HS-5 (cell line): ENCODE measurements around the gene TEDDM1.

Source experiments
- DNase-seq: peaks from one replicate; pipeline ENCODE4 v3.0.0-alpha.2; 2012; ENCODE audit warnings: low read depth

The TEDDM1 gene

DNA sequence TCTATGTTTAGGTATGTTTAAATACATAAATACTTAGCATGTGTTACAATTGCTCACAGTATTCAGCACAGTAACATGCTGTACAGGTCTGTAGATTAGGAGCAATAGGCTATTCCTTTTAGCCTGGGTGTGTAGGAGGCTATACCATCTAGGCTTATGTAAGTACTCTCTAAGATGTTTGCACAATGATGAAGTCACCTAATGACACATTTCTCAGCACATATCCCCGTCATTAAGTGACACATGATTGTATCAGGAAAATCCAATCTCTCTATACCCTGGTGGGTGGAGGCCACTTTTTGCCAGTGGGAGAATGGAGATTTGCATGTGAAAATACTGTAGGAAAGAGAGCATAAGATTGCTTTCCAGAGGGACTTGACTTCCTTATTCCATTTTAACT lies 5.5 kb upstream of the TEDDM1 start:
- no peak for DNase-seq

- DNase-seq: no peak
These were observed 5.1 kb upstream of the TEDDM1 start for GRCh38 chr1:182405578-182405977.

DNA sequence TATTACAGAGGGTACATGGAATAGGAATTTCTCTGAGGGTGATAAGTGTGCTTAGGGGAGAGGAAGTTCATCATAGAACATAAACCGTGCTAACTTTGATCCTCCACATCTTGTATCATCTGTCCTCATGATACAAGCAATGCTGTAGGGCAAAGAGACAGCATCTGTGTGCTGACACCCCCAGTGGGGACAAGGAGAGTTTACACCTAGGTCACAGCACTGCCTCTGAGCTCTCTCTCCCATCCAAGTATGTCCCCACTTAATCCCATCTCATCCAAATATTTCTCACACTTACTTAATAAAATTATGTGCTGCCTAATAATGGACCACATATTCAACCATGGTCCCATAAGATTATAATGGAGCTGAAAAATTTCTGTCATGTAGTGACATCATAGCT lies 4.3 kb upstream of the TEDDM1 start:
- no peak for DNase-seq

DNA sequence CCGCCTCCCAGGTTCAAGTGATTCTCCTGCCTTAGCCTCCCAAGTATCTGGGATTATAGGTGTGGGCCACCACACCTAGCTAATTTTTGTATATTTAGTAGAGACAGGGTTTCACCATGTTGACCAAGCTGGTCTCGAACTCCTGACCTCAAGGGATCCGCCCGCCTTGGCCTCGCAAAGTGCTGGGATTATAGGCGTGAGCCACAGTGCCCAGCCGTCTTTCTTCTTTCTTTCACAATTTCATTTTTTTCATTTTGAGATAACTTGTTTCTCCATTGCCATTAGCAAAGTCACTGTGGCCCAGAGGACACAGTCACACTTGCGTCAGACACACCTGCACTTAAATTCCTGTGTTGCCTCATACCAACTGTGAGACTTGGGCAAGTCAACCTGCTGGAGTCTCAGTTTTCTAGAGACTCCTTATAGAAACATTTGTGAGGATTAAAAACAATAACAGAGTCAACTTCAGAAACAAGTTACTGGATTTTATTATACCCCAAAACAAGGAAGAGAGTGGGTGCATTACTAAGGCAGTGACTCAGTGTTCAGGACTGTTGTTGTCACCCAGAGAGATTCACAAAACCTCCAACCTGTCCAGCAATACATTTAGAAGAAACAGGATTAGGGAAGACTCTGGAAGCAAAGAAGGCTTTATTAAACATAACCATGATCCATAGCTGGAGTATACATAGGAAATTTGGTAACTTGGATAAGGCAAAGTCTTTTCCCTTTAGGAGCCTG lies 2.6 kb downstream of the TEDDM1 start:
- DNase-seq: no peak

DNA sequence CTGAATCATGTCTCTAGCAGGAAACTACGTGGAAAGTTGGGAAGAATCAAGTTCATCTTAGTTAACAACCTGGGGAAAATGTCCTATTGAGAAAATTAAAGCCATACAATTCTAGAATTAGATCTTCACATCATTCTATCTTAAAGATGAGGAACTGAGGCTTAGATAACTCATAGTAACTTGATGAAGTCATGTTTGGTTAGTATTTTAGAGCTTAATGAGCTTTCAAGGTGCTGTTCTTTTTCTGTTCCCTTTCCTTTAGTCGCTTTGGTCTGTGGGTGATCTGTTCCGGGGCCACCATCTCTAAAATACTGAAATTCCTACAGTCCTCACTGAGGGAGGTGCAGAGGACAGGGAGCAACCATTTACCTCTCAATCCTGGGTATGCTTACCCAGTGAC lies 4.6 kb downstream of the TEDDM1 start:
- DNase-seq: no peak

GRCh38 chr1:182394055-182394775 lies 6.3 kb downstream of the TEDDM1 start:
- DNase-seq: no peak

GRCh38 chr1:182392050-182393028 lies 8.1 kb downstream of the TEDDM1 start:
- DNase-seq: no peak

DNA sequence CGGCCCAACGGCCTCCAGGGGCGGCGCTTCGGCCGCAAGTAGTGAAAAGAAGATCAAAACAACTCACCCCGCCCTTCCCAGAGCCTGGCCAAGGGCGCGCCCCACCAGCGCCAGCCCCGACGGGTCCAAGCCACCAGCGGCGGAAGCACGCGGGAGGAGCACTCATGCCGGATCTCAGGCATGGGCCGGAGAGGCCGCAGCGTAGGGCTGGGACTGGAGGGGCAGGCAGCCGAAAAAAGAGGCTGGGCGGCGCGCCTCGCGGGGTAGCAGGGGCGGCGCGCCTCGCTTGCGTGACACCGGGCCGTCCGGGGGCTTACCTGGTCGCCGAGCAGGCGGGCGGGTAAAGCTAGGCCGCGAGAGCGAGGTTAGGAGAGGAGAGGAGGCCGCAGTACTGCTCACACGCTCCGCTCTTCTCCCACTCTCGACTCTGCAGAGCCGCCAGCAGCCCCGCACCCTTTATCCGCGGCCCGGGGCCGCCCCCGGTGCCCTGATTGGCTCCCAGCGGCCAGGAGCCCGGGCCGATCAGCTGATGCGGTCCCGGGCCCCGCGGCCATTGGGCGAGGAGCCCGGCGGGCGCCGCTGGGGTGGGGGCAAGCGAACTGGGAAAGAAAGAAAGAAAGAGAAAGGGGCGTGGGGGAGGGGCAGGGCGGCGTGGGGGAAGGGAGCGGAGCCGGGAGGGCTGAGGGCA lies 9.0 kb downstream of the TEDDM1 start, which contains the start of gene GLUL:
Gene GLUL (minus strand): TSS at position 429 of the 688 bp plus-strand sequence. CDS start 3,053 bp downstream, outside the sequence.
- DNase-seq: peak; percentile 53

- DNase-seq: no peak
These were observed 9.5 kb downstream of the TEDDM1 start for GRCh38 chr1:182391028-182391361.

DNA sequence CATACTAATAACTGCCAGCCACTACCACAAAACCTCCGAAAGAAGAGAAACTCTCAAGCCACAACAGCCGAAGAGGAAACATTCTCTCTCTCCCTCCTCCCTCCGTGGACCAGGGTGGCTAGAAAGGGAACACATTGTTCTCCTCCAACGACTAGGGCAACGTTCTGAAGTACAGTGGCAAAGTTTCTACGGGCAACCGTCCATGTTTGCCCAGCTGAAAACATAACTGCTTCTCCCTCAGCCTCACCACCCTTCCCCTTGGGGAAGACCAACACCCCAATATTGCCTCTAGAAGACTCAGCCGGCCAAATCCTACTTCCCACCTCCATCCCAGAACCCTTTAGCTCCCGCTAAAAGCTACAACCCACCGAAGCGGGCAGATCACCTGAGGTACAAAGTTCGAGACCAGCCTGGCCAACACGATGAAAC lies 10.8 kb downstream of the TEDDM1 start:
- no peak for DNase-seq

GRCh38 chr1:182388392-182389134 lies 11.9 kb downstream of the TEDDM1 start:
- no peak for DNase-seq

GRCh38 chr1:182387566-182387965 lies 12.9 kb downstream of the TEDDM1 start:
- DNase-seq: no peak

DNA sequence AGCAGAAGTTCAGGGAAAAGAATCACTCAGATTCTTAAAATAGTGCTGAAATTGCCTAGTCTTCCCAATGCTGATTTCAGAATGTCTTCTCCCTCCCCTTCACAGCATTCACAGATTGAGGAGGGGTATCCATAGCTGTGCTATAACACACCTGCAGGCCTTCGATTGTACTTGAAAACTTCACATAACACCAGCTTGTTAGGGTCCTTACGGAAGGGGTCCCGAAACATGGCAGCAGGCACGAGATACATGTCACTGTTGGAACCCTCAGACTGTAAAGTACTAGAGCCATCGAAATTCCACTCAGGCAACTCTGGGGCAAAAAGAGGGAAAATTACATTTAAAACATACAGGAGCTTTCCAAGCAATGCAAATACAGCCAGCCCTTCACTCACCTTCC lies 13.5 kb downstream of the TEDDM1 start:
- DNase-seq: no peak

- DNase-seq: no peak
These were observed 14.3 kb downstream of the TEDDM1 start for GRCh38 chr1:182385885-182386853.

DNA sequence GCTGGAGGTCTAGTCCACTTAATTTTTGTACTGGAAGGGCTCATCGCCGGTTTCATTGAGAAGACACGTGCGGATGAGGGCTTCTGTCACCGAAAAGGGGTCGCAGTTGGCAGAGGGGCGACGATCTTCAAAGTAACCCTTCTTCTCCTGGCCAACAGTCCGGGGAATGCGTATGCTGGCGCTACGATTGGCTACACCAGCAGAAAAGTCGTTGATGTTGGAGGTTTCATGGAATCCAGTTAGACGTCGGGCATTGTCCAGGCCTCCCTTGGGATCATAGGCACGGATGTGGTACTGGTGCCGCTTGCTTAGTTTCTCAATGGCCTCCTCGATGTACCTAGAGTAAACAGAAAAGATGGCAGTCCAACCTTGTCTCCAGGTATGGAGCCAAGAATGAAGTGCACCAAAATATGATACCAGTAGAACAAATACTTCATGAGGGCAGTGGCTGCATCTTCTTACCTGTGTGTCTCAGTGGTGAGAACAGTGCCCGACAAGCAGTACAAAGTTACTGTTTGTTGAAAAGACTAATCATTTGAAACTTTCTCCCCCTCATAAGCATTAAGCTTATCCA lies 16.0 kb downstream of the TEDDM1 start:
- no peak for DNase-seq

GRCh38 chr1:182383934-182384333 lies 16.5 kb downstream of the TEDDM1 start:
- no peak for DNase-seq

DNA sequence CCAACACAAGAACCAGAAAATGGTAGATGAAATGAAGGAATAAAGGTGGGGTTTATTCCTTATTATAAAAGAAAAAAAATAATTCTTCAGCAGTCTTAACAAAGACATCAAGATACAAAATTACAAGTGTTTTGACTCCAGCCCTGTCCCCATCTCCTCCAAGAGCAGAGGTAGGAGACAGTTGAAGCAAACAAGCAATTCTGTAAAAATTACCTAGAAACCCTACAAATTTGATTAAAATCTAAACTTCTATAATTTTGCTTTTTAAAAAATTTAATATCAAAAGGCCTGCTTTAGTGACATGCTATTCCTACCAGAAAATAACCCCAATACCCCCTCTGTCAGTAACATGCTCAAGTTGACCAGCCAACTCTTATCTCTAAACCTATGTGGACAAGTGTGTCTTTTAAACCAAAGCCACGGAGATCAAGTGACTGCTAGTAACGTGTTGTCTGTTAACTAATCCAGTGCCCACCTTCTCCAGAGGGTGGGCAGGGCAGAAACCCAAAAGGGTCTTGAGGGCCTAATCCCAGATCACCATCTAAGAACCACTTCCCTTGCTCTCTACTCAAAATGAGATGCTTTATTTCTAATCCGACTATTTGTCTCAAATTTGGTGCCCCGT lies 17.3 kb downstream of the TEDDM1 start:
- no peak for DNase-seq

DNA sequence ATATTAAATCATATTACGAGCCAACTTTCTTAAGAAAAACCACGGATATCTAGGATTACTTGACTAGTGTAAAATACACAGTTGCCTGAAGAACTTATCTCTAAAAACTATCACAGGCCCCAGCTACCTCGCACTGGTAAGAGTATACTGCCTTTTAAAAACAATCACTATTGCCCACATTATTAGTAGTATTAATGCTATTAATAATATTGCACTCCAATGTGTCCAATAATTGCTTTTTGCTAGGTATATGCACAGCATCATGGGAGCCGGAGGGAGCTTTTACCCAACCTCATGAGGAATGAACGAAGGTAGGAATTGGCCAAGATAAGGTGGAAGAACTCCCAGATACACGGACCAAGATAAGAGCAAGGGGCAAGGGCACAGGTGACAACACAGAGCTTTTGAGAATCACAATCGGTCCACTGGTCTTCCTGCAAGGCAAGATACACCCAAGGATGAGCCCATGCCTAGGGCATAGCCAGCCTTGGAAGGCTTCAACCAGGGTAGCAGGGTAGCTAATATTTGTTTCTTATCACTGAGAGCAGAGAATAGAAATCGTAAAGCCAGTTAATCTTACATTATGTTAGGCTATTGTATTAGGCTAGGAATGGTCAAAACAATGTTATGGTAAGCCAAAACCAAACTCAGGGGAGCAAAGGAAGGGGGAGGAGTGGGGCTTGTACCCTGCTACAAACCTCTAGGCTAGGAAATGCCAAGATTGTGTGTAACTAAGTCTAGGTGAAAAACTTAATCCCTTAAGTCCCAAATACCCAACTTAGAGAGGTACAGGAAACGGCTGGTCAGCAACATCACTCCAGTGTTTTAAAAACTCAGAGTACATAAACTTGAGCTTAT lies 18.3 kb downstream of the TEDDM1 start:
- no peak for DNase-seq
